Breast epithelium (tissue), 3 donors: ENCODE data around the gene KLHL29.

Source experiments
- POLR2AphosphoS5 ChIP-seq, 3 donors: sonication (generic); formaldehyde crosslinking; IDR thresholded peaks; one replicate each; pipeline ENCODE4 v1.6.1; 2017; ENCODE audit warnings: antibody characterized with exemption in 3 of 3
- TF ChIP-seq, protein P1 (sequence below), 3 donors: fragments of 450-650 bp; IDR thresholded peaks; one replicate each; pipeline ENCODE4 v1.5.1; 2016 to 2017; ENCODE audit warnings: antibody characterized with exemption in 3 of 3, mild to moderate bottlenecking in 3 of 3, moderate library complexity in 3 of 3

- TF ChIP-seq, protein P1, sequence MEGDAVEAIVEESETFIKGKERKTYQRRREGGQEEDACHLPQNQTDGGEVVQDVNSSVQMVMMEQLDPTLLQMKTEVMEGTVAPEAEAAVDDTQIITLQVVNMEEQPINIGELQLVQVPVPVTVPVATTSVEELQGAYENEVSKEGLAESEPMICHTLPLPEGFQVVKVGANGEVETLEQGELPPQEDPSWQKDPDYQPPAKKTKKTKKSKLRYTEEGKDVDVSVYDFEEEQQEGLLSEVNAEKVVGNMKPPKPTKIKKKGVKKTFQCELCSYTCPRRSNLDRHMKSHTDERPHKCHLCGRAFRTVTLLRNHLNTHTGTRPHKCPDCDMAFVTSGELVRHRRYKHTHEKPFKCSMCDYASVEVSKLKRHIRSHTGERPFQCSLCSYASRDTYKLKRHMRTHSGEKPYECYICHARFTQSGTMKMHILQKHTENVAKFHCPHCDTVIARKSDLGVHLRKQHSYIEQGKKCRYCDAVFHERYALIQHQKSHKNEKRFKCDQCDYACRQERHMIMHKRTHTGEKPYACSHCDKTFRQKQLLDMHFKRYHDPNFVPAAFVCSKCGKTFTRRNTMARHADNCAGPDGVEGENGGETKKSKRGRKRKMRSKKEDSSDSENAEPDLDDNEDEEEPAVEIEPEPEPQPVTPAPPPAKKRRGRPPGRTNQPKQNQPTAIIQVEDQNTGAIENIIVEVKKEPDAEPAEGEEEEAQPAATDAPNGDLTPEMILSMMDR (IDR thresholded peaks at IDR 0.05), result no peak
- TF ChIP-seq POLR2AphosphoS5 (IDR thresholded peaks at IDR 0.05), result no peak
Observed at GRCh38 chr2:23673830-23674679, 289.1 kb downstream of the KLHL29 start.
